HEK293 (cell line): ENCODE data around the gene OR1F1.
A peak's percentile ranks its signal among the peaks of the same experiment; 100 is the strongest.

ENCODE experiments used
- CTCF ChIA-PET: fragments of 350-600 bp; formaldehyde crosslinking; extraction: SDS; loops from one replicate; lab custom pipeline; 2021; ENCODE audit warnings: antibody characterized with exemption; lab: Yijun Ruan, JAX
- POLR2A ChIA-PET: fragments of 300-600 bp; formaldehyde crosslinking; extraction: SDS; loops from one replicate; lab custom pipeline; 2020; ENCODE audit warnings: antibody characterized with exemption, inconsistent platforms; lab: Yijun Ruan, JAX
- H3K27ac ChIP-seq: fragments of 200-500 bp; sonication (Bioruptor generic); 2 replicates; pipeline ENCODE4 v1.5.1; 2014; ENCODE audit warnings: low read depth, low read length, control low read depth, inconsistent platforms; ENCODE audit errors: extremely low read depth
- H3K36me3 ChIP-seq, 2 experiments: fragments of 200-500 bp in 1 of 2; sonication (Bioruptor generic) in 1 of 2; 1 replicate in 1 of 2; 2 replicates in 1 of 2; pipeline ENCODE4 v1.5.1; 2014 to 2017; ENCODE audit warnings: inconsistent platforms in 2 of 2, low read length in 2 of 2; ENCODE audit not compliant: control insufficient read depth in 2 of 2, insufficient read depth in 1 of 2
- H3K4me1 ChIP-seq: fragments of 200-500 bp; sonication (Bioruptor generic); 2 replicates; pipeline ENCODE4 v1.5.1; 2014; ENCODE audit warnings: mild to moderate bottlenecking, low read length, inconsistent platforms; ENCODE audit not compliant: control insufficient read depth, insufficient read depth
- H3K4me3 ChIP-seq: 2 replicates; pipeline ENCODE4 v1.5.1; 2011; ENCODE audit warnings: low read depth, mild to moderate bottlenecking, control low read depth, low read length, moderate library complexity
- H3K9me3 ChIP-seq: fragments of 200-500 bp; sonication (Bioruptor generic); 2 replicates; pipeline ENCODE4 v1.5.1; 2014; ENCODE audit warnings: low read depth, low read length, inconsistent platforms; ENCODE audit not compliant: control insufficient read depth, insufficient read depth
- ELK4 ChIP-seq: IDR thresholded peaks from 2 replicates; pipeline ENCODE4 v1.6.1; 2011; ENCODE audit warnings: mild to moderate bottlenecking, low read depth, low read length, borderline replicate concordance
- GLI2 ChIP-seq: fragments of 450-650 bp; formaldehyde crosslinking; IDR thresholded peaks from 2 replicates; pipeline ENCODE4; 2017; ENCODE audit warnings: missing biosample characterization, missing genetic modification characterization, low read depth, borderline replicate concordance
- IKZF3 ChIP-seq: fragments of 450-650 bp; IDR thresholded peaks from 2 replicates; pipeline ENCODE4 v1.5.0; 2018; ENCODE audit warnings: missing biosample characterization, mild to moderate bottlenecking, missing genetic modification characterization, moderate library complexity
- KLF16 ChIP-seq: fragments of 450-650 bp; formaldehyde crosslinking; IDR thresholded peaks from 2 replicates; pipeline ENCODE4 v1.5.1; 2017; ENCODE audit warnings: missing biosample characterization, missing genetic modification characterization
- KLF17 ChIP-seq: fragments of 450-650 bp; formaldehyde crosslinking; IDR thresholded peaks from 2 replicates; pipeline ENCODE4 v1.5.1; 2016; ENCODE audit warnings: missing biosample characterization, missing genetic modification characterization
- PRDM2 ChIP-seq: fragments of 450-650 bp; formaldehyde crosslinking; IDR thresholded peaks from 2 replicates; pipeline ENCODE4 v1.5.1; 2016; ENCODE audit warnings: missing biosample characterization, missing genetic modification characterization, borderline replicate concordance
- REPIN1 ChIP-seq: fragments of 450-650 bp; formaldehyde crosslinking; IDR thresholded peaks from 2 replicates; pipeline ENCODE4 v1.5.1; 2017; ENCODE audit warnings: missing biosample characterization, missing genetic modification characterization, low read depth
- TSHZ1 ChIP-seq: fragments of 450-650 bp; formaldehyde crosslinking; IDR thresholded peaks from 2 replicates; pipeline ENCODE4 v1.5.1; 2016; ENCODE audit warnings: missing biosample characterization, missing genetic modification characterization, borderline replicate concordance
- ZNF10 ChIP-seq: fragments of 450-650 bp; formaldehyde crosslinking; IDR thresholded peaks from 2 replicates; pipeline ENCODE4 v1.5.1; 2017; ENCODE audit warnings: missing biosample characterization, missing genetic modification characterization
- ZNF2 ChIP-seq: fragments of 450-650 bp; formaldehyde crosslinking; IDR thresholded peaks from 2 replicates; pipeline ENCODE4 v1.5.1; 2016; ENCODE audit warnings: missing biosample characterization, missing genetic modification characterization
- ZNF202 ChIP-seq: fragments of 450-650 bp; formaldehyde crosslinking; IDR thresholded peaks from 2 replicates; pipeline ENCODE4 v1.5.1; 2016; ENCODE audit warnings: missing biosample characterization, missing genetic modification characterization, borderline replicate concordance
- ZNF214 ChIP-seq: fragments of 450-650 bp; formaldehyde crosslinking; IDR thresholded peaks from 2 replicates; pipeline ENCODE4 v1.5.1; 2017; ENCODE audit warnings: missing biosample characterization, mild to moderate bottlenecking, missing genetic modification characterization, borderline replicate concordance
- ZNF248 ChIP-seq: fragments of 450-650 bp; formaldehyde crosslinking; IDR thresholded peaks from 2 replicates; pipeline ENCODE4 v1.5.1; 2017; ENCODE audit warnings: missing biosample characterization, missing genetic modification characterization
- ZNF426 ChIP-seq: fragments of 450-650 bp; formaldehyde crosslinking; IDR thresholded peaks from 2 replicates; pipeline ENCODE4 v1.5.1; 2017; ENCODE audit warnings: missing biosample characterization, missing genetic modification characterization, mild to moderate bottlenecking, inconsistent platforms, moderate library complexity
- ZNF473 ChIP-seq: fragments of 450-650 bp; formaldehyde crosslinking; IDR thresholded peaks from 2 replicates; pipeline ENCODE4 v1.5.1; 2017; ENCODE audit warnings: missing biosample characterization, missing genetic modification characterization
- ZNF610 ChIP-seq: fragments of 450-650 bp; formaldehyde crosslinking; IDR thresholded peaks from 2 replicates; pipeline ENCODE4 v1.5.1; 2016; ENCODE audit warnings: missing biosample characterization, missing genetic modification characterization, borderline replicate concordance
- ZNF830 ChIP-seq: fragments of 450-650 bp; IDR thresholded peaks from 2 replicates; pipeline ENCODE4 v1.5.0; 2018; ENCODE audit warnings: missing biosample characterization, missing genetic modification characterization, low read depth, mild to moderate bottlenecking, moderate library complexity
- ZSCAN18 ChIP-seq: fragments of 450-650 bp; formaldehyde crosslinking; IDR thresholded peaks from 2 replicates; pipeline ENCODE4 v1.5.1; 2016; ENCODE audit warnings: missing biosample characterization, missing genetic modification characterization

OR1F1 gene

GRCh38 chr16:3212006-3212405 is 24.0 kb downstream of the OR1F1 start:
- ChIA-PET POLR2A (no interaction called here), CTCF (no interaction called here)
- H3K4me1 ChIP-seq, result no peaks in the 10 kb centered on the region
- H3K36me3 ChIP-seq, result no peaks in the 10 kb centered on the region
- no peak for TF ChIP-seq GLI2 (tag by site-specific recombination)
- no peak for TF ChIP-seq REPIN1 (tag by site-specific recombination)
- no peak for TF ChIP-seq ZNF426
- TF ChIP-seq KLF16 (tag by site-specific recombination), result no peak
- TF ChIP-seq ZNF248 (tag by site-specific recombination), result no peak
- no peak for TF ChIP-seq ZNF202 (tag by site-specific recombination)
- no peak for TF ChIP-seq ZNF214
- no peak for TF ChIP-seq KLF17 (tag by site-specific recombination)
- TF ChIP-seq PRDM2, result no peak
- TF ChIP-seq ZSCAN18 (tag by site-specific recombination), result no peak
- H3K27ac ChIP-seq, result no peak overlapping the region
- no peaks in the 10 kb centered on the region for H3K9me3 ChIP-seq
- H3K4me3 ChIP-seq, result no peak overlapping the region

- ChIA-PET POLR2A (no interaction called here), CTCF (no interaction called here)
- Histone ChIP-seq H3K4me1 (no peaks in the 10 kb centered on the region), H3K9me3 (no peaks in the 10 kb centered on the region), H3K4me3 (no peak overlapping the region), H3K27ac (no peak overlapping the region), H3K36me3 (no peaks in the 10 kb centered on the region)
- TF ChIP-seq ZNF610 (tag by site-specific recombination) (no peak), ZNF2 (tag by site-specific recombination) (no peak), ZNF830 (tag by site-specific recombination) (no peak), IKZF3 (tag by site-specific recombination) (no peak), TSHZ1 (tag by site-specific recombination) (no peak), ZNF473 (tag by site-specific recombination) (no peak), ELK4 (no peak), ZNF10 (tag by site-specific recombination) (peak; percentile 95)
These were observed 24.6 kb downstream of the OR1F1 start for GRCh38 chr16:3212567-3212966.
